NCI-H1417 treated with DMSO at 0.1 percent for 48 hours (cell line): ENCODE data around the gene ABHD2.

Experiments
- DNase-seq: peaks from one replicate; lab custom pipeline; 2025; lab: John Stamatoyannopoulos, UW

ABHD2 gene

GRCh38 chr15:89167267-89168176, 79.3 kb downstream of the ABHD2 start:
- no peak for DNase-seq

- no peak for DNase-seq
Observed at GRCh38 chr15:89168316-89168833, 80.1 kb downstream of the ABHD2 start.

DNA sequence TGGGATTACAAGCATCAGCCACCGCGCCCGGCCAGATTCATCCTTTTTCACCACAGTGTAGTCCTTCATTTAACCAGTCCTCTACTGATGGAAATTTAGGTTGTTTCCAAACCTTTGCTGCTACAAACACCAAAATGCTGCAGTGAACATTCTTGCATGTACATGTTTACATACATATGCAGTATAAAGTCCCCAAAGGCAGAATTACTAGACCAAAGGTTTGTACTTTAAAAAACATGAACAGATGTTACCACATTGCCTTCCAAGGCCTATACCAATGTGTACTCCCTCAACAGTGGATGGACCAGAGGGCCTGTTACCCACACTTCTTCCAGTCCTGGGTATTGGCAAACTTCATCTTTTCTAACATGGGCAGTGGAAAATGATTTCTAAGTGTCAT, 82.1 kb downstream of the ABHD2 start:
- no peak for DNase-seq

- no peak for DNase-seq
Observed at GRCh38 chr15:89171136-89172072, 83.1 kb downstream of the ABHD2 start.

DNA sequence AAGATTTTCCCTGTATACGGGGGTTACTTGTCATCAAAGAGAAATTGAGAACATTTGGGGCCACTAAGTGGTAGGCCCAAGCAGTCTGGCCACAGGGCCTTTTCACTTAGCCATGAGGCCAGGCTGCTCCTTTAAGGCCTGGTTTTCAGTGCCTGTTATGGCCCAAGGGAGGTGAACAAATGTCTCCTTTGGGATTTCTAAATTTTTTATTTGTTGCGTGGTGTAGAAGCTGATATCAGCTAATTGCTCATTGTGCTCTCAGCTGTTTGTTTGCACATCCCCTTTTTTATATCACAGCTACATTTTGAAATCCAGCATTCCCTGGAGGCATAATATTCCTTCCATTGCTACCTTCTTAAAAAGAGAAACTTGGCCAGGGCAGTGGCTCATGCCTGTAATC, 84.7 kb downstream of the ABHD2 start:
- DNase-seq: no peak

DNA sequence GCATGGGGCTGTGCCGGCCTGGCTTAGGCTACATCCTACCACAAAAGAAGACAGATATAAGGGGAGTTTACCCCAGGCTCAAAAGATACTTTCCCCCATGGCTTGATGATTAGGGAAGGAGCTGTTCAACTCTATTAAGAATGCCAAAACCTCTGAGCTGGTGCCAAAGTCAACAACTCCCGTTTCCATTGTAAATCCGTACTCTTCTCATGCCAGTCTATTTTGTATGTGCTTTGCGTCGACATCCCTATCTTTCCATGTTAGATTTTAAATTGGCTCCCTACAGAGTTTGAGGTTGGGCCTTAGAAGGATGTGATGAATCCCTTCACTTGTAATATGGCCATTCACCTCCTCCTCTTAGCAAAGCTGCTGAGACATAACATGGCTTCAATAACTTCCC, 86.2 kb downstream of the ABHD2 start:
- no peak for DNase-seq

- DNase-seq: no peak
Observed at GRCh38 chr15:89175617-89176191, 87.4 kb downstream of the ABHD2 start.

DNA sequence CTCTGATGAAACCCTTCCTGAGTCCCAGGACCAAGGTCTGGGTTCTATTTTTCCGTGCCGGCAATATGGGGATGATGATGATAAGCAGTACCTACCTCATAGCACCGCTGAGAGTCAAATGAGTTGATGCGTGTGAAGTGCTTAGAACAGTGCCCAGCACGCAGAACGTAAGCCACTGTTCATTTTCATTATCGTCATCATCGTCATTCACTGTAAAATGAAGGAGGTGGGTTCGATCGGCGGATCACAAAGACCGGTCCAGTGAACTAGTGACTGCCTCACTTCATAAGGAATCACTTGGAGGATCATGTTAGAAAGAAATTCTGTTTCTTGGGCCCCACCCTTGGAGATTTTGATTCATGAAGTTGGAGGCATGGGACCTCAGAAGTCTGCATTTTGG, 88.9 kb downstream of the ABHD2 start:
- DNase-seq: no peak

GRCh38 chr15:89177633-89178306, 89.5 kb downstream of the ABHD2 start:
- DNase-seq: no peak

GRCh38 chr15:89178307-89178977, 90.2 kb downstream of the ABHD2 start:
- DNase-seq: no peak

DNA sequence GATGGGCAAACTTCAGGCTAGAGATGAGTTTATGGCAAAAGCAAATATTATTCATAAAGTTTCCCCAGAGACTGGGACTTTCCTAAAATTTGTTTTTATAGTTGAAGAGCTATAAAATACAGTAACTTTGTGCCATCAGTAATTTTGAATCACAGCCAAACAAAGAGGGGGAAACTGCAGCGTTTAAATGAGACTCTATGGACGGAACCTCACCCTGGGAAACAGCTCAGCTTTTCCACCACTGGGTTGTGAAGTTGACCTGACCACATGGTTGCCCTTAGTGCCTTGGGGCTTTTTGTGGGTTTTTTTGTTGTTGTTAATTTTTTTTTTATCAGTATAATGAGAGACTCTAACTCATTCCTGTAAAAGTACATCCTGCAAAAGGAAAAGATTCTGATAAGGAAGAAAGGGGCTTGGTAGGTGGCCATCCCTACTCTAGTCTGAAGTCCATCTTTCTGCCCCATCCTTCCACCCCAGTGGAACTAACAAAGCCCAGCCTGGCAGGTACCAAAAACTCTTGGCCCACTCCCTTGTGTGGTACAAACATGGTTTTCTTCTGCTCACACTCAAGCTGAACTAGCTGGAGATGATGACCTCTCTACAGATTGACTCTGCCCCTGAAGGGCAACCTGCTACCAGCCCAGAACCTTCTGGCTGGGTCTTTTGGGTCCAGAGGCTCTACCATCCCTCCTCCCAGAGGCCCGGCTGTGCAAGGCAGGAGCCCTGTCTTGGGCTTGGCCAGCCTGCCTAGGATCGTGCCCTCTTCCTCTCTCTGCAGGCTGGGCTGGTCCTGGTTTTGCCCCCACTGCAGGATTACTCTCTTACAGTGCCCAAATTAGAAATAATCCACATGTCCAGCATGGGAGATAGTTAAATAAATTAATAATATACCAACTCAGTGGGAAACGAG, 92.0 kb downstream of the ABHD2 start:
- no peak for DNase-seq

DNA sequence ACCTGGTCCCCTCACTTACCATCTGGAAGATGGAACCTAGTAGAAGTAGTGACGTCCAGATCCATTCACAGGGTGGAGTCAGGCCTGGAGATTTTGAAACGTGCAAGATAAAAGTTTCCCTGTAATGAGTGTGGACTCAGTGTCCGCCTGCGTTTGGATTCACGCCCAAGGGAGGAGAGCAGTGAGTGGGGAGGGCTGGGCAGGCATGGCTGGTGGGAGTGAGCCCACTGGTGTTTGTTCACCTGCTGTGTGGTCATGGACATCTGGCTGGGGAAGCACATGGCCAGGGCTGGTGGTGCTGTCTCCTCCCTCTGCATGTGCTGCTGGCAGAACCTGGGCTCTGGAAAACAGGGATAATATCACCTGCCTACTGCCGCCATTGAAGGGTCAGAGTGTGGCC, 96.1 kb downstream of the ABHD2 start:
- DNase-seq: no peak

DNA sequence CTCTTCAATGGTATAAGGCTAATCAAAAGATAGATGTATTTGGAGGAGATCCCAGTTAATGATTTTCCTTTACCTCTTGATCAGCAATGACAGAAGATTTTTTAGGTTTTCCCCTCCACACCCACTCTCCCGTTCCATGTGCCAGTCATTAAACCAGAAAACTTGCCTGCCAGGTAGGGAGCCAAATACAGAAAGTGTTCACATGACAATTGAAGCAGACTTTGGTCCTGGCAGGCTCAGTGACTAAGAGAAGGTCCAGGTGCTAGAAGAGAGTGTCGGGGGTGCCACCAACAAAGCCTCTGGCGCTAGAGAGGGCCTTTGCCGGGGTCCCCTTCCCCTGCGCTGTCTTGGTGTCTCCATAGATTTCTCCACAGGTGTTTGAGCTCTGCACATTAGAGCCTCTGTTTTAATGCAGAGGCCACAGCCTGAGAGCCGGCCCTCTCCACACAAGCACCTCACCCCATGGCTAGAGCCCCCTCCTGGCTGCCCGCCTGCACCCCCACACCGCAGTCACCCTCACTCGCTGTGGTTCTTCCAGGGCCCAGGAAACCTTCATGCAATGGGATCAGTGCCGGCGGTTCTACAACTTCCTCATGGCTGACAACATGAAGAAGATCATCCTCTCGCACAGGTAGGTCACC, 96.8 kb downstream of the ABHD2 start:
- DNase-seq: no peak

GRCh38 chr15:89186803-89187202, 98.5 kb downstream of the ABHD2 start:
- no peak for DNase-seq

- no peak for DNase-seq
Observed at GRCh38 chr15:89187301-89187985, 99.2 kb downstream of the ABHD2 start.

DNA sequence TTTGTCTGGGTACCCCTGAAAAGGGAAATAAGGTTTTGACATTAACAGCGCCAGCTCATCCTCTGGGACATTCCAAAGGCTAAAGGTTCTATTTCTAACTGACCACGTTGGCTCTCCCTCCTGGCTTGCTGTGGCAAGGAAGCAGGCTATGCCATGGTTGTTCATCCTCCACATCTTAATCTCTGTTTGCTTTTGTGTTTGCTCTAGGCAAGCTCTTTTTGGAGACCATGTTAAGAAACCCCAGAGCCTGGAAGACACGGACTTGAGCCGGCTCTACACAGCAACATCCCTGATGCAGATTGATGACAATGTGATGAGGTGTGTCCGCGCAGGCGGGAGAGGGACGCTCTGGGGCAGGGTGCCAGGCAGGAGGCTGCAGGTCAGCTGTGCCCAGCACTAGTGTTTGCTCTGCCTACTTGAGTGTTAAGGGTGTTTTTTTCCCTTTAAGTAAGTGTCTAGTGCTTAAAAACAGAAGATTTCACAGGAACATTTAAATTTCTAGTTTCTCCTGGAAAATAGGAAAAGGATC, 99.8 kb downstream of the ABHD2 start:
- DNase-seq: no peak

- DNase-seq: no peak
Observed at GRCh38 chr15:89192136-89192535, 103.9 kb downstream of the ABHD2 start.

DNA sequence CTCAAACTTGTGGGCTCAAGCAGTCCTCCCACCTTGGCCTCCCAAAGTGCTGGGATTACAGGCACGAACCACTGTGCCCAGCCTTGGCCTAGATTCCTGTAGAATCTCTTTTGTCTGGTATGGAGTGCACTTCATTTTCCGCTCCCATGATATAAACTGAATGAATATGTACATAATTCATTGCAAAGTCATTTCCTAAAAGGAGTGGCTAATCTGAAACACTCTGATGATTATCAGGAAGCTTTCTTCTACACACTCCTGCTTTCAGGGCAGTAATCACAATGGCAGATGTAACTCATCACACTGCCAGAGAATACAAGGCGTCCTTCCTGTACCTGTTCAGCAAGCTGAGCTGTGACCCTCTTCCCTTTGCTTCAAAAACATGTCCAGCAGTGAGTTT, 104.5 kb downstream of the ABHD2 start:
- DNase-seq: no peak

- DNase-seq: no peak
Observed at GRCh38 chr15:89194608-89195007, 106.4 kb downstream of the ABHD2 start.
